GM13977 (cell line): ENCODE data around the gene IFT81.
"Not testable (repeated sequence)": the region's sequence is repeated elsewhere in the genome, so short reads cannot be mapped to it uniquely, and the experiment has no call there.

ENCODE experiments used
- DNase-seq: peaks from one replicate; pipeline ENCODE4 v3.0.0; 2012; ENCODE audit warnings: low spot score
- in situ Hi-C: fragments of 300-500 bp; cut with MboI; formaldehyde crosslinking; loops from one replicate; pipeline ENCODE4 v1.12.0; 2022; ENCODE audit warnings: low sequenced_read_pairs, low pct_unique_long_range_greater_than_20kb, mixed read lengths, inconsistent platforms; ENCODE audit not compliant: unreplicated experiment
- TF ChIP-seq, protein P1 (sequence below): IDR thresholded peaks from 2 replicates; pipeline ENCODE4 v1.5.1; 2012; ENCODE audit warnings: mild to moderate bottlenecking, control low read depth; ENCODE audit not compliant: insufficient read depth; ENCODE audit errors: extremely low read depth, missing control alignments

IFT81 gene

DNA sequence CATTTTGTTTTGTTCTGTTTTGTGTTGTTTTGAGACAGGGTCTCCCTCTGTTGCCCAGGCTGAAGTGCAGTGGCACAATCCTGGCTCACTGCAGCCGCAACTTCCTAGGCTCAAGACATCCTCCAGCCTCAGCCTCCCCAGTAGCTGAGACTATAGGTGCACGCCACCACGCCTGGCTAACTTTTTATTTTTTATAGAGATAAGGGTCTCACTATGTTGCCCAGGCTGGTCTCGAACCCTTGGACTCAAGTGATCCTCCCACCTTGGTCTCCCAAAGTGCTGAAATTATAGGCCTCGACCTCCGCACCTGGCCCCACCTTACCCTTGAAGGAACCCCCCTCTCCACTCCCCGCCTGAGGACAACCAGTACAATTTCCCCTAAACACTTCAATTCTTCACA is 7.5 kb upstream of the IFT81 start:
- in situ Hi-C loops: no loop called here
- TF ChIP-seq, protein P1, sequence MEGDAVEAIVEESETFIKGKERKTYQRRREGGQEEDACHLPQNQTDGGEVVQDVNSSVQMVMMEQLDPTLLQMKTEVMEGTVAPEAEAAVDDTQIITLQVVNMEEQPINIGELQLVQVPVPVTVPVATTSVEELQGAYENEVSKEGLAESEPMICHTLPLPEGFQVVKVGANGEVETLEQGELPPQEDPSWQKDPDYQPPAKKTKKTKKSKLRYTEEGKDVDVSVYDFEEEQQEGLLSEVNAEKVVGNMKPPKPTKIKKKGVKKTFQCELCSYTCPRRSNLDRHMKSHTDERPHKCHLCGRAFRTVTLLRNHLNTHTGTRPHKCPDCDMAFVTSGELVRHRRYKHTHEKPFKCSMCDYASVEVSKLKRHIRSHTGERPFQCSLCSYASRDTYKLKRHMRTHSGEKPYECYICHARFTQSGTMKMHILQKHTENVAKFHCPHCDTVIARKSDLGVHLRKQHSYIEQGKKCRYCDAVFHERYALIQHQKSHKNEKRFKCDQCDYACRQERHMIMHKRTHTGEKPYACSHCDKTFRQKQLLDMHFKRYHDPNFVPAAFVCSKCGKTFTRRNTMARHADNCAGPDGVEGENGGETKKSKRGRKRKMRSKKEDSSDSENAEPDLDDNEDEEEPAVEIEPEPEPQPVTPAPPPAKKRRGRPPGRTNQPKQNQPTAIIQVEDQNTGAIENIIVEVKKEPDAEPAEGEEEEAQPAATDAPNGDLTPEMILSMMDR: no peak
- DNase-seq: no peak

DNA sequence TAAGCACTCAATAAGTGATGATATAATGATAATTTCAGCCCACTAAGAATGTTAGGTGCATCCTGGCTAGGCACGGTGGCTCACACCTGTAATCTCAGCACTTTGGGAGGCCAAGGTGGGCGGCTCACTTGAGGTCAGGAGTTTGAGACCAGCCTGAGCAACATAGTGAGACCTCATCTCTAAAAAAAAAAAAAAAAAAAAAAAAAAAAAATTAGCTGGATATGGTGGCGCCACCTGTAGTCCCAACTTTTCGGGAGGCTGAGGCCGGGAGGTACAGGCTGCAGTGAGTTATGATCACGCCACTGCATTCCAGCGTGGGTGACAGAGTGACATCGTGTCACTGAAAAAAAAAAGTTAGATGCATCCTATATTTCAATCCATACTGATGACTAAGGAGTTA is 6.9 kb upstream of the IFT81 start:
- DNase-seq, in situ Hi-C loops: not testable (repeated sequence)

DNA sequence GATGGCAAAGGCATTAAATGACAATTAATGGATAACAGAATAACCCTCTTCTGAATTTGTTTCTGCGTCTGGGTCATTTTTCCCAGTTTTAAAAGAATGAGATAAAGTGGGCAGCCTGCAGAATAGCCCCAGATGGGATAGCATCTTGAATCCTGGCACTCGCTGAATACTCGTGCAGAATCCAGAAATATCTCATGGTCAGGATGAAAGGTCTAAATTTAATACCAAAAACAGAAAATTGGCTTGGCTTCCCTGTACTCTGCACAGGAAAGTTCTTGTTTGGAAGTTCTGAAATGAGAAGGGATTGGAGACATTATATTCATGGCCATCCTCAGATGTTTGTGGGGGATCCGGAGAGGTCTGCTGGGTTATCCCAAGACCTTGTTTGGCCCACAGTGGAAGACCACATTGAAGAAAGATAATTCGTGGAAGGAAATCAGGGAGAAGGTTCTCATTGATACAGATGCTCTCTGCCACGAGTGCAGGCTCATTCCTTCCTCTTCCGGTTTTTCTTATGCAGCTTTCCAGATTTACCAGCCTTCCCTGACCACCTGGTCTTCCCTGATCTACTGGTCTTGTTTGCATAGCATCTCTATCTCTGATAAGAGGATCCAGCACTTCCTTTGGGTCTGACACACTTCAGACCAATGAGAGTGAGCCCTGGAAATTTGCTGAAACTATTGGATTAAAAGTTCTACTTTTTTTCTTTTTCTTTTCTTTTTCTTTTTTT is 6.0 kb upstream of the IFT81 start:
- TF ChIP-seq, protein P1: no peak
- in situ Hi-C loops: no loop called here
- no peak for DNase-seq

DNA sequence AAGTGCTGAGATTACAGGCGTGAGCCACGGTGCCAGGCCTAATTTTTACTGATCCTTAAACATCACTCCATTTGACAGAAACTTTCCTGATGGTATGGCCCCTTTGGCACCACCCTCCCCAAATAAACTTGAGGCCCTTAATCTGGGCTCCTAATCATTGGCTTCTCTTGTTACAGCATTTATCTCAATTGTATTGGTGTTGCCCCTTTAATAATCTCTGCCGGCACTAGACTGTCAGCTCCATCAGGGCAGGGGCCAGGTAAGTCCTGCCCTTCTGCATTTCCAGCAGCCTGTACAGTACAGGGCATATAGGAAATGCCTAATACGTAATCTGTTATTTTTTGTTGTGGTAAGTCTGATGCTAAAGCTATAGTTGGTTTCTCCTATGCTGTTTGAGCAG is 1.2 kb upstream of the IFT81 start:
- TF ChIP-seq, protein P1: no peak
- in situ Hi-C loops: no loop called here
- DNase-seq: no peak

DNA sequence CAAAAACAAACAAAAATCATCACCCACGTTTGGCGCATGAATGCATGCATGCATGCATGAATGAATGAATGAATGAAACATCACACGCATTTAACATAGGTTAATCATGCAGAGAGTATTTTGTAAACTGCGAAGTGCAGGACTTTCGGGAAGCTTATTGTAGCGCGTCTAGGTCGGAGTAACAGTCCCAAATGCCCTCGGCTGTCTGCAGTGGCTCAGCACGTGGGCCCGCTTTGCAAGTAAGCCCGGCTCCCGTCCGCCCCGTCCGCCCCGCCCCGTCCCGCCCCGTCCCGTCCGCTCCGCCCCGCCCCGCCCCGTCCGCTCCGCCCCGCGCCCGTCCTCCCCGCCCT is 263 bp upstream of the IFT81 start:
- in situ Hi-C loops: no loop called here
- TF ChIP-seq, protein P1: no peak
- DNase-seq: no peak

DNA sequence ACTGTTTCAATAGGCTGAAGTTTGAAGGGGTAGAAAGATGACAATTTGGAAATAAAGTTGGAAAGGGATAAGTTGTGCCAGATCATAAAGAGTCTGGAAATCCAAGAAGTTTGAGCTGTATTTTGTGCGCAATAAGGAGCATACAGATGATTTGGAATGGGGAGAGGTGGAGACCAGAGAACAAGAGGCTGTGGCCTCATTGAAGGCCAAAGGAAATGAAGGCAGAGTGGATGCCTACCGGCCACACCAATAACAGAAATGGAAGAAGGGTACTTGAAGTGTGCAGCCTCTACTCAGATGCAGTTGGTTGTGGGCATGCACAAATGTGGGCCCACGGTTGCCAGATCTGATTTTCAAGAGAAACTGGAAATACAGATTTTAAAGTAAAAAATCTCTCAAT is 2.4 kb downstream of the IFT81 start:
- DNase-seq: no peak
- in situ Hi-C loops: no loop called here
- TF ChIP-seq, protein P1: no peak

DNA sequence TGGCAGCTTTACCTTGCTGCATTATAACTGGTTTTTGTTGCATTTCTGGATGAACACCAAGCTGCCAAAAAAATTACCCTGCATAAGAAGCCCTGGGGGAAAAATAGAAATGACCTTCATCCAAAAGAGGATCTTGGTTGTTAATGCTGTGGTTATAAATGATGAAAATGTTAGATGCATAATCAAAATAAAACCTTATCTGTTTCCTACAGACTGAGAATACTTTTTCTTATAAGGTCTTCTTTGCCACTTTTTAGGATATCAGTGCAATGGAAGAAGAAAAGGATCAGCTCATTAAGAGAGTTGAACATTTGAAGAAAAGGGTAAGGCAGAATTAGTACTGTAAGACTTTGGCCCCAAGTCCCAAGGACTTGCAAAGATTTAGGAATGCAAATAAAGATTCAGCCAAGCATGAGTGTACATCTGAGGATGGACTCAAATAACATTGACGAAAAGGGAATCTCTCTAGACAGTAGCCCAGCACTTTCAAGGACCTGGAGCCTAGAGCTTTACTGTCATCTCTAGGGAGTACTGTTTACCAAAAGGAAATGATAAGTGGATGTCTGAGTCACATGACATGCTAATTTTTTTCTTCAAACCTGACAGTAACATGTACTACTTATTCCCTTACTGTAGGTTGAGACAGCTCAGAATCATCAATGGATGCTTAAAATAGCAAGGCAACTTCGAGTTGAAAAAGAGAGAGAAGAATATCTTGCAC is 10.7 kb downstream of the IFT81 start:
- DNase-seq: no peak
- in situ Hi-C loops: no loop called here
- TF ChIP-seq, protein P1: no peak
